Right lobe of liver (tissue), 4 donors: ENCODE data around the gene ZNF512B.
A peak's percentile ranks its signal among the peaks of the same experiment; 100 is the strongest.

ENCODE experiments used
- CTCF ChIP-seq, 4 donors: fragments of 200-600 bp in 3 of 4; fragments of 450-650 bp in 1 of 4; IDR thresholded peaks; one replicate each; pipeline versions ENCODE4 v1.5.1 to v1.8.0; 2016 to 2022; ENCODE audit warnings: antibody characterized with exemption in 4 of 4, mild to moderate bottlenecking in 2 of 4
- POLR2A ChIP-seq: fragments of 450-650 bp; IDR thresholded peaks from one replicate; pipeline ENCODE4 v1.6.1; 2017; ENCODE audit warnings: antibody characterized with exemption, mild to moderate bottlenecking
- donor health status: DM: no; HTN: no; CAD: no.
- donor health status: DM: no; HTN: no; CAD: no.
- donor health status: DM: no; HTN: yes; CAD: no.

- TF ChIP-seq CTCF (IDR thresholded peaks at IDR 0.05), result peak; percentile 94 to 100 (median 99)
- no peak for TF ChIP-seq POLR2A
Observed at GRCh38 chr20:63973636-63974401, 4.1 kb upstream of the ZNF512B start.
